ENCODE results near the gene KIF26A. TPM values are rescaled to one million over a fixed set of nuclear protein-coding genes. Genes with fewer than 3 reads are reported as not detected.

Gene KIF26A
- total RNA-seq, 1 donor from 2014 or later = 0.26 TPM

DNA sequence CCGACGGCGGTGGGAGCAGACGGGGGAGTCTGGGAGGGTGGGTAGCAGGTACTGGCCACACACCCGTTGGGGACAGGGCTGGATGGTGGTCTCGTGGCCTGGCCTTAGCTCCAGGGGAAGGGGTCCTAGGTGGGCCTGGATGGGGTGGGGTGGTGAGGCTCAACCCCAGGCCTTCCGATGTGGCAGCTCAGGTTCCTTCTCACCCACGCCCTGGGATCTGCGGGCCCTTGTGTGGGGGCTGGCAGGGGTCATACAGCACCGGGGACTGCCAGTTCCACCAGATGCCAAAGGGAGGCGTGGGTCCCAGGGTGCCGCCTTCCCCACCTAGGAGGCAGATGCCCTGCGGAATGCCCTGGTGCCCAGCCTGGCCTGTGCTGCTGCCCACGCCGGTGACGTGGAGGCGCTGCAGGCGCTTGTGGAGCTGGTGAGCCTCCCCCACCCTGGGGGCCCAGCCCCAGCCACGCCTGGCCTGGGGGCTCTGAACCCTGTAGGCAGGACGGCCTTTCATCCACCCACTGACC is 31.9 kb upstream of the KIF26A start:
- Mint-ChIP-seq H3K9me3 (no peaks in the 10 kb centered on the region), H3K4me1 (no peaks in the 10 kb centered on the region), H3K36me3 (ENCODE audit: low read depth) (no peaks in the 10 kb centered on the region), H3K27me3 (no peaks in the 10 kb centered on the region), H3K27ac (no peak overlapping the region), H3K4me3 (no peak overlapping the region)
- intact Hi-C loops (cut with micrococcal nuclease) = no loop called here
- no peak for DNase-seq

DNA sequence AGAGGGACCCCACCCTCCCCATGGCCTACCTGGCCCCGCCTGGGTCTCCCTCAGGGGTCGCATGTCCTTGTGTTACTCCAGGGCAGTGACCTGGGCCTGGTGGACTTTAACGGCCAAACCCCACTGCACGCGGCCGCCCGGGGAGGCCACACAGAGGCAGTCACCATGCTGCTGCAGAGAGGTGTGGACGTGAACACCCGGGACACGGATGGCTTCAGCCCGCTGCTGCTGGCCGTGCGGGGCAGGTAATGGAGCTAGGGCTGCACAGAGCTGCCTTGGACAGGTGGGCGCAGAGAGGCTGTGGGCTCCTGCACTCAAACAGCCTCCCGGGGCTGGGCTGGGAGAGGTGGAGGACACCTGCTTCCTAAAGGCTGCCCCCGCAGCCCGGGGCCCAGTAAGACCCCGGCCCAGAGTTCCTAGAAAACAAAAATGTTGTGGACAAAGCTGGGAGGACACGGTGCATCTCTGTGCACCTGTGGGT is 31.2 kb upstream of the KIF26A start:
- Mint-ChIP-seq H3K4me3 (no peak overlapping the region), H3K36me3 (ENCODE audit: low read depth) (no peaks in the 10 kb centered on the region), H3K4me1 (no peaks in the 10 kb centered on the region), H3K27ac (no peak overlapping the region), H3K9me3 (no peaks in the 10 kb centered on the region), H3K27me3 (no peaks in the 10 kb centered on the region)
- no peak for DNase-seq
- intact Hi-C loops (cut with micrococcal nuclease) = no loop called here

- no peaks in the 10 kb centered on the region for H3K4me1 Mint-ChIP-seq
- no peak overlapping the region for H3K4me3 Mint-ChIP-seq
- DNase-seq = no peak
- no peaks in the 10 kb centered on the region for H3K27me3 Mint-ChIP-seq
- intact Hi-C loops (cut with micrococcal nuclease) = no loop called here
- H3K36me3 Mint-ChIP-seq (ENCODE audit: low read depth) = no peaks in the 10 kb centered on the region
- no peak overlapping the region for H3K27ac Mint-ChIP-seq
- H3K9me3 Mint-ChIP-seq = no peaks in the 10 kb centered on the region
These were observed 30.5 kb upstream of the KIF26A start for GRCh38 chr14:104107611-104108569.

DNA sequence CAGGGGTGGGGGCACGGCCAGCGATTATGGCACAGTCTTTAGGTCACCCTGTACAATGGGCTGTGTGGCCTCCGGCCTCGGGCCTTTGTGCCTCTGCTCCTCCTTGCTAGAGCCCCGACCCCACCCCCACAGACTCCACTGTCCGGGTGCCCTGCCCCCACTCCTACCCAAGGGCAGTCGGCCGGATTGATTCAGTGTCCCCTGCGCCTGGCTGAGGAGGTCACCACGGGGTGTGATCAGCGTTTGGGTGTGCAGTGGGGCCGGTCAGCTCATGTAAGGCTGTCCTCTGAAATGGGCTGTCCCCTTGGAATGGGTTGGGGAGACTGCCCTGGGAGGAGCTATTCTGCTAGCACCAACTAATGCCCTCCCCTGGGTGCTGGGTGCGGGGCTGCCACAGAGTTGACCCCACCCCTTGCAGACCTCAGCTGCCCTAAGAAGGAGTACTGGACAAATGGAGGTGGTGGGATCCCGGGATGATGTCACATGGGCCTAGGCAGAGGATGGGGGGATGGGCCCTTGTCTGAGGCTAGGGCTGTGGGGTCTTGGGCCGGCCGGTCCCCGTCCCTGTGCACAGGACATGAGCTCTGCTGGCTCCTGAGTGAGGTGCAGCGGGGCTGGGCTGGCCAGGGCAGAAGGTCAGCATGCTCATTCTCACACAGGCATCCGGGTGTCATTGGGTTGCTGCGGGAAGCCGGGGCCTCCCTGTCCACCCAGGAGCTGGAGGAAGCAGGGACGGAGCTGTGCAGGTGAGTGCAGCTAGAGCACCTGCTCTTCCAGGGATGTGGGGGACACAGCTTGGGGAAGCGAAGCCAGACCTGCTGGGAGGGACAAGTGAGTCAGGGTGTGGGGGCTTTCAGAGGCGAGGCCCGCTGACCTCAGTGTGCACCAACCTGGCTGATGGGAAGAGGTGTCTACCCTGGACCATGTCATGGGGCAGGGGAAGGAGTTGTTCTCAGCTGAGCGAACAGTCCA is 29.5 kb upstream of the KIF26A start:
- Mint-ChIP-seq H3K27ac (no peak overlapping the region), H3K4me3 (no peak overlapping the region), H3K4me1 (no peaks in the 10 kb centered on the region), H3K9me3 (no peaks in the 10 kb centered on the region), H3K36me3 (ENCODE audit: low read depth) (no peaks in the 10 kb centered on the region), H3K27me3 (no peaks in the 10 kb centered on the region)
- DNase-seq = no peak
- intact Hi-C loops (cut with micrococcal nuclease) = no loop called here

DNA sequence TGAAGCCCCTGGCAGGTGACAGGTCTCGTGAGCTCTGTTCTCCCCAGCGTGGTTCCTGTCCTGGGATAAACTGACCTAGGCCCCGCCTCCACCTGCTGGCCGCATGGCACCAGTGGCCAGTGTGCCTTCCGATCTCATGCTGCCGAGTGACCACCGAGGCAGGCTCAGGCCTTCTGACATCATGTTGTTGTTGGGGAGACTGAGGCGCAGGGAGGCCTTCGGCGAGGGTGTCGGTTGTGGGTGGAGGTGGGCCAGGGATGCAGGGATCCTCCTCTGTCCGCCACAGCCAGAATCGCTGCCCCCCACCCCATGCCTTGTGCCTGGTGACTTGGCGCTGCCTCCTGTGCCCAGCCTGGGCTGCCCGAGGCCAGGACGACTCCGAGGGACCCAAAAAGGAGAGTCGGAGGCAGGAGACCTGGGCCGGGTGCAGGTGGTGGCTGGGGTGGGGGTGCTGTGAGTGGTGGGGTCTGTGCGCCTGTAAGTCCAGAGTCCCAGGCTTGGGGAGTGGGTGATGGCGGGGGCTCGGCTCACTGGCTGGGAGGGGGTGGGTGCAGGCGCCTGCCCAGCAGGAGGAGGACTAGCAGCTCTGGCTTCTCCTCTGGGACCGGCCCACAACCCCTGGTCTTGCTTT is 28.5 kb upstream of the KIF26A start:
- no peaks in the 10 kb centered on the region for H3K27me3 Mint-ChIP-seq
- H3K9me3 Mint-ChIP-seq = no peaks in the 10 kb centered on the region
- no peak overlapping the region for H3K4me3 Mint-ChIP-seq
- no peaks in the 10 kb centered on the region for H3K4me1 Mint-ChIP-seq
- intact Hi-C loops (cut with micrococcal nuclease) = no loop called here
- H3K27ac Mint-ChIP-seq = no peak overlapping the region
- DNase-seq = no peak
- no peaks in the 10 kb centered on the region for H3K36me3 Mint-ChIP-seq (ENCODE audit: low read depth)

DNA sequence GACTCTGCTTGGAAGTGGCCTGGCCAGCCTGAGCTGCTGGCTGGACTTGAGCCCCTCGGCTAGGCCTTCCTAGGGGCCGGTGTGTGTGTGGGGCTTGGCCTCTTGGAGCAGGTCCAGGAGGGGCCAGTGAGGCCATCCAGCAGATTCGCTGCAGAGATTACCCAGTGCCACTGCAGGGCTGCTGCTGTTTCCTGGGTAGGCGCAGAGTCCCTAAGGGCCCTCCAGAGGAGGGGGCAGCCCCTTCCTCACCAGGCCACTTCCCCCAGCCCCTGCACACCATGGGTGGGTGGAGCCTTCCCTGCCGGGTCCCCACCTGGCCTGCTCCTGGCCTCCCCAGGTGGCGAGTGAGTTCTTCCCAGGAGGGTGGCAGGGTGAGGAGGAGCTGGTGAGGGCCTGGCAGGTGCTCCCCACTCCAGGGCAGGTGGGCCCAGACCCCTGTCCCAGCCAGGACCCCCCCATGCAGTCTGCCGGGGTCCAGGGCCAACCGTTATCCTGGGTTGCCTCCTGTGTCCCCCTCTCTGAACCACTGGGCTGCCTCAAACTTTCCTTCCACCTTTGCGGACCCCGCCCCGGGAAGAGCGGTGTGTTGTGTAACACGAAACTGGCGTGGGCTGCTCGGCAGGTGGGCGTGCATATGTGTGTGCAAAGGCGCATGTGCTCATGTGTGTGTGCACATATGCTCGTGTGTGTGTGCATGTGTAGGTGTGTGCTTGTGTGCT is 27.7 kb upstream of the KIF26A start:
- no peaks in the 10 kb centered on the region for H3K36me3 Mint-ChIP-seq (ENCODE audit: low read depth)
- no peak for DNase-seq
- no peaks in the 10 kb centered on the region for H3K9me3 Mint-ChIP-seq
- H3K4me1 Mint-ChIP-seq = no peaks in the 10 kb centered on the region
- H3K27ac Mint-ChIP-seq = no peak overlapping the region
- H3K4me3 Mint-ChIP-seq = no peak overlapping the region
- peaks cover 4% of the 10 kb centered on the region for H3K27me3 Mint-ChIP-seq
- intact Hi-C loops (cut with micrococcal nuclease) = no loop called here

GRCh38 chr14:104111301-104112112 is 26.9 kb upstream of the KIF26A start:
- Mint-ChIP-seq H3K9me3 (no peaks in the 10 kb centered on the region), H3K27me3 (peaks cover 10% of the 10 kb centered on the region), H3K36me3 (ENCODE audit: low read depth) (no peaks in the 10 kb centered on the region), H3K4me1 (no peaks in the 10 kb centered on the region), H3K27ac (no peak overlapping the region), H3K4me3 (no peak overlapping the region)
- intact Hi-C loops (cut with micrococcal nuclease) = no loop called here
- DNase-seq = no peak

DNA sequence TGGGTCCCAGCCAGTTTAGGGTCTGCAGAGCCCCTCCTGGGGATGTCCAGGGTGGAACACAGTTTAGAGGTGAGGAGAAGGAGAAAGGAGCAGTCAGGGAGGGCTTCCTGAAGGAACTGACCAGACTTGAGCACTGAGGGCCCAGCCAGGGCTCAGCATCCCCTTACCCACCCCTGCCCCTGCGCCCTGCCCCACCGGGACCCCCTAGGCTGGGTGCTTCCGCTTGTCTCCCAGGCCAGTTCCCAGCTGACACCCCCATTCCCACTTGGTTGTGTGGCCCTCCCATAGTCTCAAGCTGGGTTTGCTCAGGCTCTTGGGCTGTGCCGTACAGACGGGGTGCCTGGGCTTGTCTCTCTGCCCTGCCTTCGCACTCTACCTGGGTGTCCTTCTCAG is 26.3 kb upstream of the KIF26A start:
- Mint-ChIP-seq H3K4me3 (no peak overlapping the region), H3K27ac (no peak overlapping the region), H3K9me3 (no peaks in the 10 kb centered on the region), H3K4me1 (no peaks in the 10 kb centered on the region), H3K36me3 (ENCODE audit: low read depth) (no peaks in the 10 kb centered on the region), H3K27me3 (peaks cover 10% of the 10 kb centered on the region)
- intact Hi-C loops (cut with micrococcal nuclease) = no loop called here
- no peak for DNase-seq

- intact Hi-C loops (cut with micrococcal nuclease) = no loop called here
- DNase-seq = no peak
- Mint-ChIP-seq H3K4me1 (no peaks in the 10 kb centered on the region), H3K36me3 (ENCODE audit: low read depth) (no peaks in the 10 kb centered on the region), H3K27ac (no peak overlapping the region), H3K9me3 (no peaks in the 10 kb centered on the region), H3K27me3 (peaks cover 10% of the 10 kb centered on the region), H3K4me3 (no peak overlapping the region)
These were observed 25.5 kb upstream of the KIF26A start for GRCh38 chr14:104112609-104113571.

DNA sequence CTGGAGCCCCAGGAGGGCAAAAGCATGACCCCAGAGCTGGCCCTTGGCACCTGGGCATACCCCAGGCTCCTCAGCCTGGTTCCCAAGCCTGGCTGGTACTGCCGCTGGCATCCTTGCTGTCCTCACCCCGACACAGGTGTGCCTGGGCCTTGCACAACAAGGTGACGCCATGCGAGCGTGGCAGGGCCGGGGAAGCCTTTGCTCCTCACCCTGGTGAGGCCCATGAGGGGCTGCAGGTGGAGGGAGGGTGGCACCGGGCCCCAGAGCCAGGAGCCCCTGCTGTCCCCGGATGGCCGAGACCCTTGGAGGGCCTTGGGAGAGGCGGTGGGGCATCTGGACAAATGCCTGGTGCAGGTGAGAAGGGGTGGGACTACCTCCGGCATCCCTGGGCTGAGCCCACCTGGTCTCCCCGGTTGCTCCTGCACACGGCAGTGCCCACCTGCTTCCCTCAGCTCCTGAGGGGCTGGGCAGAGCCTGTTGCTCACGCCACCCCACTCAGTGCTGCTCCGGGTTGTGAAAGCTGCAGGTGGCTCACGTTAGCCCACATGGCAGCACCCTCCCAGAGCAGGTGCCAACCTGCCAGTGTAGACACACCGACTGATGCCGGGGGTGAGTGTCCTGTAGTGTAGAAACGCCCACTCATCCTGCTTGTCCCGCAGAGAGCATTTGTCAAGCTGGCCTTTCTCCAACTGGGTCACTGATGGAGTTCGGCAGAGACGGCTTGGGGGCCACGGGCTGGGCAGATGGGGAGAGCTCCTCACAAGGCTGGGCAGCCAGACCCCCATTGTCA is 24.6 kb upstream of the KIF26A start:
- Mint-ChIP-seq H3K27me3 (peaks cover 17% of the 10 kb centered on the region), H3K4me1 (no peaks in the 10 kb centered on the region), H3K4me3 (no peak overlapping the region), H3K27ac (no peak overlapping the region), H3K9me3 (no peaks in the 10 kb centered on the region), H3K36me3 (ENCODE audit: low read depth) (no peaks in the 10 kb centered on the region)
- intact Hi-C loops (cut with micrococcal nuclease) = no loop called here
- DNase-seq = no peak

Measured in activated CD4-positive, alpha-beta T cell treated with anti-CD3 and anti-CD28 coated beads, Interleukin-2, amount 10 ng/mL, durations not matched to agents 24 days and 14 days (primary cell).